Endothelial cell of umbilical vein (primary cell): Measurements from ENCODE around the gene ZBTB48. TPM values are rescaled to one million over a fixed set of nuclear protein-coding genes. Genes with fewer than 3 reads are reported as not detected.

Source experiments
- BruUV-seq: library from RNA; stranded (reverse); fragments of 400-500 nt; replicated peaks from 2 replicates; lab custom pipeline; 2021; lab: Mats Ljungman, UMichigan
- CTCF ChIA-PET: fragments of 300-600, 350-600 bp; sonication (Branson Sonifier 250); formaldehyde crosslinking; loops from one replicate; lab custom pipeline; 2021; ENCODE audit warnings: antibody characterized with exemption, inconsistent platforms; lab: Charles Lee
- POLR2A ChIA-PET: fragments of 300-600, 350-600 bp; sonication (Branson Sonifier 250); formaldehyde crosslinking; loops from one replicate; lab custom pipeline; 2021; ENCODE audit warnings: antibody characterized with exemption, inconsistent platforms; lab: Charles Lee
- DNase-seq: peaks from one replicate; pipeline ENCODE4 v3.0.0-alpha.2; 2011; ENCODE audit warnings: low read depth, low spot score
- FAIRE-seq: peaks from 2 replicates; lab custom pipeline; 2011; peaks lifted over from hg19 to GRCh38; lab: Jason Lieb, UNC
- H2AFZ ChIP-seq: 2 replicates; pipeline ENCODE4 v1.6.0; 2012; ENCODE audit warnings: low read depth, low read length, control low read depth, inconsistent platforms
- H3K27ac ChIP-seq: 2 replicates; pipeline ENCODE4 v1.5.1; 2011; ENCODE audit warnings: low read depth, mild to moderate bottlenecking, control low read depth, low read length, moderate library complexity; ENCODE audit not compliant: insufficient read depth
- H3K27me3 ChIP-seq, 2 experiments: 2 replicates each; pipeline versions ENCODE4 v1.6.0 to v1.6.1; 2011; ENCODE audit warnings: low read length in 2 of 2, mixed read lengths in 1 of 2; ENCODE audit not compliant: control insufficient read depth in 2 of 2, insufficient read depth in 2 of 2
- H3K36me3 ChIP-seq, 2 experiments: 2 replicates in 1 of 2; 3 replicates in 1 of 2; pipeline ENCODE4 v1.5.1; 2011; ENCODE audit warnings: low read length in 2 of 2, mild to moderate bottlenecking in 1 of 2, moderate library complexity in 1 of 2; ENCODE audit not compliant: control insufficient read depth in 2 of 2, insufficient read depth in 2 of 2; ENCODE audit errors: extremely low read depth in 1 of 2
- H3K4me1 ChIP-seq: 3 replicates; pipeline ENCODE4 v1.5.1; 2011; ENCODE audit warnings: mild to moderate bottlenecking, low read length; ENCODE audit not compliant: control insufficient read depth, insufficient read depth; ENCODE audit errors: extremely low read depth
- H3K4me2 ChIP-seq: 2 replicates; pipeline ENCODE4 v1.6.1; 2011; ENCODE audit warnings: low read length, control low read depth, mixed read lengths; ENCODE audit not compliant: insufficient read depth
- H3K4me3 ChIP-seq, 3 experiments: fragments of 200-600 bp in 1 of 3; sonication (generic), shearing (Covaris generic) in 1 of 3; replicated peaks in 1 of 3; 2 replicates each; pipeline ENCODE4 v1.5.1; 2011 to 2016; ENCODE audit warnings: control low read depth in 3 of 3, low read length in 3 of 3, mild to moderate bottlenecking in 2 of 3, inconsistent platforms in 1 of 3, low read depth in 1 of 3, moderate library complexity in 1 of 3; ENCODE audit not compliant: insufficient read depth in 1 of 3
- H3K79me2 ChIP-seq: 2 replicates; pipeline ENCODE4 v1.6.0; 2012; ENCODE audit warnings: low read length, inconsistent platforms; ENCODE audit not compliant: control insufficient read depth, insufficient read depth
- H3K9ac ChIP-seq: replicated peaks from 2 replicates; pipeline ENCODE3; 2011; ENCODE audit warnings: low read length, control low read depth; ENCODE audit not compliant: insufficient read depth; ENCODE audit errors: extremely low read depth
- H3K9me1 ChIP-seq: replicated peaks from 3 replicates; pipeline ENCODE4 v1.6.0; 2011; ENCODE audit warnings: mild to moderate bottlenecking, low read length; ENCODE audit not compliant: control insufficient read depth, insufficient read depth; ENCODE audit errors: extremely low read depth
- H3K9me3 ChIP-seq: replicated peaks from 2 replicates; pipeline ENCODE4 v1.5.1; 2012; ENCODE audit warnings: low read length, inconsistent platforms; ENCODE audit not compliant: control insufficient read depth, insufficient read depth
- H4K20me1 ChIP-seq: replicated peaks from 2 replicates; pipeline ENCODE3; 2011; ENCODE audit warnings: mild to moderate bottlenecking, low read length; ENCODE audit not compliant: control insufficient read depth, insufficient read depth; ENCODE audit errors: extremely low read depth
- EZH2 ChIP-seq: IDR thresholded peaks from 2 replicates; pipeline ENCODE4 v1.6.1; 2012; ENCODE audit warnings: borderline replicate concordance, low read depth, mild to moderate bottlenecking, moderate library complexity, low read length, inconsistent platforms; ENCODE audit not compliant: severe bottlenecking
- FOS ChIP-seq: IDR thresholded peaks from 2 replicates; pipeline ENCODE4 v1.6.1; 2011; ENCODE audit warnings: mild to moderate bottlenecking, low read length, moderate library complexity, borderline replicate concordance; ENCODE audit not compliant: insufficient read depth
- GATA2 ChIP-seq: IDR thresholded peaks from 2 replicates; pipeline ENCODE4 v1.7.0; 2011; ENCODE audit warnings: low read depth, mild to moderate bottlenecking, moderate library complexity, mixed read lengths, low read length; ENCODE audit not compliant: insufficient read length, insufficient read depth
- JUN ChIP-seq: IDR thresholded peaks from 2 replicates; pipeline ENCODE4 v1.6.1; 2011; ENCODE audit warnings: borderline replicate concordance, low read depth; ENCODE audit not compliant: insufficient read length, insufficient read depth
- MYC ChIP-seq: IDR thresholded peaks from one replicate; pipeline ENCODE4 v1.6.1; 2011; ENCODE audit warnings: mild to moderate bottlenecking, low read depth, low read length
- POLR2A ChIP-seq: IDR thresholded peaks from 2 replicates; pipeline ENCODE4 v1.6.1; 2012; ENCODE audit warnings: low read depth, mild to moderate bottlenecking, control low read depth, low read length
- POLR2AphosphoS5 ChIP-seq: IDR thresholded peaks from 2 replicates; pipeline ENCODE4 v1.6.1; 2012; ENCODE audit warnings: low read depth, mild to moderate bottlenecking, control low read depth, low read length, moderate library complexity; ENCODE audit not compliant: insufficient read depth
- dilution Hi-C: fragments of 300-500 bp; cut with MboI; formaldehyde crosslinking; loops from one replicate; pipeline ENCODE4 v1.15.0; 2019; ENCODE audit warnings: low sequenced_read_pairs; ENCODE audit not compliant: extremely low pct_ligation_motif_present
- intact Hi-C: fragments of 100-400 bp; cut with micrococcal nuclease; formaldehyde crosslinking; loops from one replicate; pipeline ENCODE4 v1.10.0; 2022
- polyA plus RNA-seq, 4 experiments: library from polyadenylated mRNA; depleted of rRNA in 3 of 4; stranded (reverse) in 3 of 4; unstranded in 1 of 4; fragments of >200 nt; gene quantifications; 2 replicates each; pipeline versions ENCODE4 v1.2.1 to v1.2.3, GENCODE V29; 2011 to 2012; ENCODE audit warnings: missing spikeins in 1 of 4
- total RNA-seq: library from RNA; stranded (reverse); gene quantifications from 2 replicates; pipeline ENCODE4 v1.2.3, GENCODE V29; 2021
- TF ChIP-seq, protein P1 (sequence below): IDR thresholded peaks from 2 replicates; pipeline ENCODE4 v1.6.1; 2011; ENCODE audit not compliant: insufficient read depth, insufficient read length
- TF ChIP-seq, protein P2 (sequence below), 2 donors: IDR thresholded peaks; 1 replicate in 1 of 2; 2 replicates in 1 of 2; pipeline ENCODE4 v1.5.1; 2011; ENCODE audit warnings: low read length in 2 of 2, mild to moderate bottlenecking in 2 of 2, moderate library complexity in 2 of 2, control low read depth in 1 of 2, inconsistent platforms in 1 of 2, low read depth in 1 of 2; ENCODE audit not compliant: insufficient read depth in 1 of 2; ENCODE audit errors: extremely low read depth in 1 of 2

The ZBTB48 gene
- total and polyA plus RNA-seq, 2 donors (not counting 3 experiments of a cell fraction or from before 2014, with no cell fraction given): 20.9 to 25.1 TPM

DNA sequence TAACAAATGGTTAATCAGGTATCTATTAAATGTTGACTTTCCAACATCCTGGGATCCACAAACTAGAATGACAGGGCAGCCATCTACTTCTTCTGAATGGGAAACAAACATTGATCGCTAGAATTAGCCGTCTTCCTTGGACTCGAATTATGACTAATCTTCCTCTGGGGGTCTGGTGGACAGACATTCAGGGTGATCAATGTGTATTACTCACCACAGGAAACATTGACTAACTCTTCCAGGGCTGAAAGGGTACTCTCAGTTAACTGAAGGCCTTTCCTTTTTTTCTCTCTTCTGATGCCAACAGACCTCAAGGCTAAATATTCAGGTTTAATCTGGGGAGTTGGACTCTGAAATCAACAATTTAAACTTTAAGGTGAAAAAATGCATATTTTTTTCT lies 35.0 kb upstream of the ZBTB48 start:
- Histone ChIP-seq H3K9ac (peak overlapping the region; percentile 64), H3K4me3 (peak overlapping the region in 1 of 3 experiments; percentile 29), H2AFZ (no peak overlapping the region), H3K4me1 (peaks cover 35% of the 10 kb centered on the region), H3K79me2 (peaks cover 4% of the 10 kb centered on the region), H3K4me2 (peak overlapping the region; percentile 80), H3K27ac (peak overlapping the region; percentile 83), H4K20me1 (no peaks in the 10 kb centered on the region), H3K27me3 (no peaks in the 10 kb centered on the region), H3K9me1 (no peaks in the 10 kb centered on the region), H3K36me3 (peaks cover 0 to 15% of the 10 kb centered on the region in 2 experiments), H3K9me3 (no peaks in the 10 kb centered on the region)
- ChIA-PET POLR2A (no interaction called here), CTCF (interaction anchor here (1.6 kb wide), 1 partner anchor 102 kb away, joined by 4 read pairs; no protein-coding TSS in a partner anchor)
- TF ChIP-seq POLR2A (no peak), POLR2AphosphoS5 (peak; percentile 83), GATA2 (no peak), MYC (no peak), JUN (peak; percentile 97), FOS (peak; percentile 98), EZH2 (no peak)
- TF ChIP-seq, protein P1, sequence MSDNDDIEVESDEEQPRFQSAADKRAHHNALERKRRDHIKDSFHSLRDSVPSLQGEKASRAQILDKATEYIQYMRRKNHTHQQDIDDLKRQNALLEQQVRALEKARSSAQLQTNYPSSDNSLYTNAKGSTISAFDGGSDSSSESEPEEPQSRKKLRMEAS: no peak
- TF ChIP-seq, protein P2, sequence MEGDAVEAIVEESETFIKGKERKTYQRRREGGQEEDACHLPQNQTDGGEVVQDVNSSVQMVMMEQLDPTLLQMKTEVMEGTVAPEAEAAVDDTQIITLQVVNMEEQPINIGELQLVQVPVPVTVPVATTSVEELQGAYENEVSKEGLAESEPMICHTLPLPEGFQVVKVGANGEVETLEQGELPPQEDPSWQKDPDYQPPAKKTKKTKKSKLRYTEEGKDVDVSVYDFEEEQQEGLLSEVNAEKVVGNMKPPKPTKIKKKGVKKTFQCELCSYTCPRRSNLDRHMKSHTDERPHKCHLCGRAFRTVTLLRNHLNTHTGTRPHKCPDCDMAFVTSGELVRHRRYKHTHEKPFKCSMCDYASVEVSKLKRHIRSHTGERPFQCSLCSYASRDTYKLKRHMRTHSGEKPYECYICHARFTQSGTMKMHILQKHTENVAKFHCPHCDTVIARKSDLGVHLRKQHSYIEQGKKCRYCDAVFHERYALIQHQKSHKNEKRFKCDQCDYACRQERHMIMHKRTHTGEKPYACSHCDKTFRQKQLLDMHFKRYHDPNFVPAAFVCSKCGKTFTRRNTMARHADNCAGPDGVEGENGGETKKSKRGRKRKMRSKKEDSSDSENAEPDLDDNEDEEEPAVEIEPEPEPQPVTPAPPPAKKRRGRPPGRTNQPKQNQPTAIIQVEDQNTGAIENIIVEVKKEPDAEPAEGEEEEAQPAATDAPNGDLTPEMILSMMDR (IDR thresholded peaks at IDR 0.05; ENCODE audit: extremely low read depth in 1 of 2, insufficient read depth in 1 of 2, low read depth in 1 of 2, low read length in 2 of 2): no peak
- BruUV-seq: no TSS peak
- intact Hi-C loops: loop anchor here (1.0 to 2.0 kb wide), 2 partner anchors 54 to 58 kb away; partner anchors contain the start of genes KLHL21 and PLEKHG5
- FAIRE-seq (peak; percentile 93), DNase-seq (peak; percentile 83)
- dilution Hi-C loops: no loop called here
